NCI-H82 (cell line): Measurements from ENCODE around the gene TCP1.
"Not testable (repeated sequence)": the region's sequence is repeated elsewhere in the genome, so short reads cannot be mapped to it uniquely, and the experiment has no call there.

ENCODE experiments used
- DNase-seq: peaks from one replicate; lab custom pipeline; 2025; lab: John Stamatoyannopoulos, UW

TCP1 gene

DNA sequence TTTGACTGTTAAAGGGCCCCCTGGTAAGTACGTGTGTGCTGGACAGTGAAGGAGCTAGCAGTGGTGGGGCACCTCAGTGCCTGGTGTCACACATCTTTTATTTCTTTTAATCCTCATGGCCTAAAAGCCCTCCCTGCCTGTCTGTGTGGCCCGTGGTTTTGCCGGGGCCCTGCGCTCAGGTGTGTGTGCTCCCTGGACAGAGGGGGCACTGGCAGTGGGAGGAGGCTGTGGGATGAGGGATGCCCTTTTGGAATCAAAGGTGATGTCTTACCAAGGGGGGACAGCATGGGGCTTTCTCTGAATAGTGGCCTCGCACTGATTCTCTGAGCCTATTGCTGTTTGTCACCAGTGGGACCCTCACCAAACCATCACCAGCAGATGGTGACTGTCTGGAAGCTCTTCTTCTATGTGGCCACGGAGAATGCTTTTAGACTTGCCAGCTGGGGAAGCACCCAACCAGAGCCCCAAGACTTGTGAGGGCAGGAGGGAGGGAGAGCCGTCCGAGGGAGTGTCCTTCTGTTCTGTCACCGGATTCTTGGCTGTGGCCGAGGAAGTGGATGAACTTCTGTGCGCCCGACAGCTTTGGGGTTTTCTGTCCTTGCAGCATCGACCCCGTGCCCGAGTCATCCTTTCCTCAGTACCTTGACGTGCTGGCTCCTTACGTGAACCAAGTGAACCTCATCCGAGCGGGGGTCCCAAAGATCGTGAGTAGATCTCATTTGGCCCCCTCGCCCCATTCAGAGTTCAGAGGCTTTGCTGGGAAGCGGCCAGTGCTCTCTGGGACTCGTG is 28.7 kb upstream of the TCP1 start:
- DNase-seq: no peak

DNA sequence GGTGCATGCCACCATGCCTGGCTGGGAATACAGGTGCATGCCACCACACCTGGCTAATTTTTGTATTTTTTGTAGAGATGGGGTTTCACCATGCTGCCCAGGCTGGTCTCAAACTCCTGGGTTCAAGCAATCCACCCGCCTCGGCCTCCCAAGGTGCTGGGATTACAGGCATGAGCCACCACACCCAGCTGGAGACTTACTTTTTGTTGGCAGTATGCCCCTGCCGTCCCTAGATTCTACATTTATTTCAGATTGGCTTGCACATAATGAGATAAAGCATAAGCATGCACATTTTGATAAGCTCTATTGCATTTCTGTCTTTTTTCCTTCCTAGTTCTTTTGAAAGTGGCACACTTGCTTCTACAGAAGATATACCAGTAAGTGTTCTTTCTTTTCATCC is 27.4 kb upstream of the TCP1 start:
- DNase-seq: not testable (repeated sequence)

DNA sequence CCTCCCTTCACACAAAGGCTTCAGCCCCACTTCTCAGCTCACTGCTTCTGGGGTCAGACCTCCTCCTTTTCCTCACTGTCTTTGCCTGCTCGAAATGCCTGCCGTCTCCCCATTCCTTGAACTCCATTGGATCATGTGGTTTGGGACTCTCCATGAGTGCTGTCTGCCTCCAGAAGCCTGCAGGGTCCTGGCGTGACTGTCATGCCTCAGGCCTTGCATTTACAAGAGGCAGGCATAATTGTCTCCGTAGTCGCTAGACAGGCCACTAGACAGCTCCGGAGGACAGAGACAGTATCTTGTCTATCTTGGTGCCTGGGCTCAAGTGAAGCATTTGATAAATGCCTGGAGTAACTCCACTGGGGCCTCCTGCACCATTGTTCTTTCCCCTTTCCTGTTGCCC is 26.0 kb upstream of the TCP1 start:
- DNase-seq: no peak

DNA sequence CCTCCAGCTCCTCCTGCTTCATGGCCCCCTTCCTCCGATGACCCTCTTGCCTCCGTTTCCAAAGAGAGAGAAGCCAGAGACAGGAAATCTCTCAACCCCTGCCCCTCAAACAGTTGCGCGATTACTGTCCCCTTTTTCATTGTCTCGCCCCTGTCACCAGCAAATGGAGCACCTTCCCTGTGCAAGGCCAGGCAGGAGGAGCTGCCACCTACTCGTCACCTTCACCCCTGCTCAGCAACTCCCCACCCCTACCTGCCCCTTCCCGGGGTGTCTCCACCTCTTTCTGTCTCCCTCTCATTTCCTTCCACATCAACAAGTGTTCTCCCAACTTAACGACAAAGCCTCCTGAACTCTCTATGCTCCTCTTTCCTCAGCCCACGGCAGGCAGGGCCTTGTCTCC is 24.4 kb upstream of the TCP1 start:
- no peak for DNase-seq

DNA sequence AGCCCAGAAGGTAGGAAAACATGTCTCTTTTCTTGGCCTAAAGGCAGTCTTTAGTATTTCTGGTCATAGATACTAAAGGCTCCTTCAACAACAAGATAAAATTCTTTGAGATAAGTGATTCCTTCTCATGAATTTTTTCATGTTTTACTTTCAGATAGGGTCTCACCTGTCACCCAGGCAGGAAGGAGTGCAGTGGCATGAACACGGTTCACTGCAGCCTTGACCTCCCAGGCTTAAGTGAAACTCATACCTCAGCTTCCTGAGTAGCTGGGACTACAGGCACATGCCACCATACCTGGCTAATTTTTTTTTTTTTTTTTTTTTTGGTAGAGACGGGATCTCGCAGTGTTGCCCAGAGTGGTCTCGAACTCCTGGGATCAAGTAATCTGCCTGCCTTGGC is 19.7 kb upstream of the TCP1 start:
- no peak for DNase-seq

DNA sequence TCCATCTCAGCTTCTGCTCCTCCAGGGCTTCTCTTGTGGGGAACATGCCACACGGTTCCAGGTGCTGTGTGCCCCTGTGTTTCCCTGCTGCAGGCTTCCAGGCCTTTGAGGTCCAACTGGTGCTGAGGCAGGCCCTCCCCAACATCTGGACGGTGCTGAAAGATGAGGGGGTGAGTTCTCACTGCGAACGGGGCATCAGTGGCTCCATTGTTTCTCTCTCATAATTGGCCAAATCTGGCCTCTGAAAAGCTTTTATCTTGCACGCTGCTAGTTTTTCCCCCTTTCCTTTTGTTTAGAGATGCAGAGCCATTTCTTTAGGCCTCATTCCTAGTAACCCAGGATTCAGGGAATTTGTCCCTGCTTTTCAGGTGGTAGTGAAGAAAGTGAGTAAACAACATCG is 19.2 kb upstream of the TCP1 start:
- DNase-seq: no peak

DNA sequence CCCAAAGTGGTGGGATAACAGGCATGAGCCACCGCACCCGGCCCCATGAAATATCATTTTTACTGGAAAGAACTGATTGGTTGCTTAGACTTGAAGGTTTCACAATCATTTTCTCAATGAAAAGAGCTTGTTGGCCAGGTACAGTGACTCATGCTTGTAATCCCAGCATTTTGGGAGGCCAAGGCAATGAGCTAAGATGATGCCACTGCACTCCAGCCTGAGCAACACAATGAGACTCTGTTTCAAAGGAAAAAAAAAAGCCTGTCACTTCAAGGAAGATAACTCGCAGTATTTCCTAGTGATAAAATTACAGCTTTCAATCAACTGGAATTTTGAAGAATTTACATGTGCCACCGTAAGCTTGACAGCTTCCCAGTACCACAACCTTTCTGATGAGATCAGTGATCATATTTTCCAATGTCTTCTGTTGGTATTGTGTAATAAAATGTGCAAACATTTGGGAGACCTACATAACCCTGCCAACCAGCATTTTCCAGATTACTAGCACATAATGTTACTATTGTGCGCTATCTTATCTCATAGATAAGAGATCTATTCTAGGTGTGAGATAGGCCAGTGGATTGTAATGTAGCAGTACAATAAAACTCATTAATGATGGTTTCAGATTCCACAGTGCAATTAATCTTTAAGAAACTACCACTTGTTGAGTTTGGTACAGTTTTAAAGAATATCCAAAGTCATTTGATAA is 17.9 kb upstream of the TCP1 start:
- DNase-seq: no peak

DNA sequence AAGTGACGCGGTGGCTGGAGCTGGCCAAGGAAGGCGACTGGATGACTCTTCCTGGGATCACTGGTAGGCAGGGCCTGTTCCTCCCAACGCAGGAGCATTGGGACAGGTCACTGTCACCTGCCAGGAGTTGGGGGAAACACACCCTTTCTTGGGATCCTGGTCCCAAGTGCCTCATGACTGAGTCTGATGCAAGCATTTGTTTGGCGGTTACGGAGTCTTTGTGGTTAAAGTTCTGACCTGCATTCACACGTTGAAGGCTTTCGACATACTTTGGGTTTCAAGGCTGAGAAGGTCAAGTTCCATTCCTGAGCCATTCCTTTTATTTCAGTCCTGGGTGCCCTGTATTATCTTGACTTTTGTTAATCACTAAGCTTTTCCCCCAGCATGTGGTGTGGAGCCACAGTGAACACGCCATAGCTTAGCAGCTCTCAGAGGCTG is 16.6 kb upstream of the TCP1 start:
- no peak for DNase-seq

DNA sequence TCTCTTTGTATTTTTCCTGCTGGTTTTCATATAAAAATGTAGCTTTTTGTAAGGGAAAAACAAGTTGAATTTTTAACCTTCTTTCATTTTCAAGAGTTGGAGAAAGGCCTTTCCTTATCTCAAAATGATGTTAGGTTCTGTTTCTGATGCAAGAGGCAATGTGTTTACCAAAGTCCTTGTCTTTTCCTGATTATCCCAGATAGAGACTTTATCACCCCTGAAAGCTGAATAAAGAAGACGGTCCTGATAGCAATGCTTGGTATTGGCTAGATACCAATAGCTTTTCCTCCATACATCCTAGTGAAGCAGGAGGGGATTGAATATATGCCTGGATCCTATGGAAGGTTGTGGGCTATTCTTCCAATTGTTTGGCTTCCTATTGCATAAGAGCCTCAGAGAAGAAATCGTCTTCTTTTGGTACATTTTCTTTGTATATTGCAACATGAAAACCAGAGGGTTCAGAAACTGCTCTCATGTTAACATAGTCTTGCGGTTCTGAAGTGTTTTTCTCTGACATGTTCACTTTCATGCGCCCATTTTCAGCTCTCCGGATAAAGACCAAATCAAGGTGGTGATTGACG is 16.1 kb upstream of the TCP1 start:
- no peak for DNase-seq

DNA sequence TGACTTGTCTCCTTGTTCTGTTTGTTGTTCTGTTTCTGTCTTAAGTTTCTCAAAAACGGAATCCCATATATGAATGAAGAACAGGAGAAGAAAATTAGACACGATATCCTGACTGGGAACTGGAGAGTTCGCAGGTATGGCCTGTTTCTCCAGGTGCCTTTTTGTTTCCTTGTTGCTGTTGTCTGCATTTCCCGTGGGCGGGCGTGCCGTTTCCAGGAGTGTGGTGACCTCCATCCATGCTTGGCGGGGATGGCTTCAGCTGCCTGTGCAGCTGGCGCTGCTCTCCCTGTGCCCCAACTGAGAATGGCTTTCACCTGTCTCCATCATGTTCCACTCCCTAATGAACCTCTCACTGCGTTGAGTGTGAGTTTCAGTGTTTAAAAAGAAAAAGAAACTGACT is 15.1 kb upstream of the TCP1 start:
- DNase-seq: no peak

DNA sequence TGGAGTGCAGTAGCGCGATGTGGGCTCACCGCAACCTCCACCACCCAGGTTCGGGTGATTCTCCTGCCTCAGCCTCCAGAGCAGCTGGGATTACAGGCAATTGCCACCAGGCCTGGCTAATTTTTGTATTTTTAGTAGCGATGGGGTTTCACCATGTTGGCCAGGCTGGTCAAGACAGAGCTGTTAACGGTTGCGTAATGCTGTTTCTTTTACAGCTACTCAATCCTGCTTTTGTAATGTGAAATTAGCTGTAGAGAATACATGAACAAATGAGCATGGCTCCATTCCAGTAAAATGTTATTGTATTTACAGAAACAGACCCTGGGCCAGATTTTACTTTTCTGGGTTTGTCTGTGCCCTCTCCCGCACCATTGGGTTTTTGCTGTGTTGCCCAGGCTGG is 12.5 kb upstream of the TCP1 start:
- DNase-seq: no peak

DNA sequence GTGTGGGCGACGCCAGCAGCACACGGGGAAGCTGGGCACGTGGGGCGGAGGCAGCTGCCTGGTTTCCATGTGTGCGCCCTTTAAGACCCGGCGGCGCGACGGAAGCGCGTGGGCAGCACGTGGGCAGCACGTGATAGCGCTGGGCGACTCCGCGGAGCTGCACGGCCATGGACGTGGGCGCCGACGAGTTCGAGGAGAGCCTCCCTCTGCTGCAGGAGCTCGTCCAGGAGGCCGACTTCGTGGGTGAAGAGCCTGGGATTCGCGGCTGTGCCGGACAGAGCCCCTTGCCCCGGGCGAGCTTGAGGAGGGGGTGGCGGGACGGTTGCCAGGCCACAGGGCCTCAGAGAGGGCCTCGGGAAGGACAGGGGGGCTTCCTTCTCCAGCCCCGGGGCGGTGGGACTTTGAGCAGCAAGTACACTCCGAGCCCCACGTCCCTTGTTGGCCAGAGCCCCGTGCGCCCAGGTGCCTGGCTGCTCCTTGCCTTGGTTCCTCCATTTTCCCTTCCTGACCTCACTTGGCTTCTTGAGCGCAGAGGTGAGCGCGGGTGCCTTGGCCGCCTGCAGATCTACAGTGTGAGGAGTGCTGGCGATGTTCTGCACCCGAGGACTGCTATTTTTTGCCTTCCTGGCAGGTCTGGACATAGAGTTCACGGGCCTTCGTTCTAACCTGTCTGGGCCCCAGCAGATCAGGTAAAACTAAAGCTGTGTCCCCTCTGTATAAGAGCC is 10.9 kb upstream of the TCP1 start, which contains the start of gene PNLDC1:
PNLDC1 (plus strand) TSS at position 136 of the 725 bp plus-strand sequence; CDS start at position 168, 32 bp downstream.
- DNase-seq: no peak

DNA sequence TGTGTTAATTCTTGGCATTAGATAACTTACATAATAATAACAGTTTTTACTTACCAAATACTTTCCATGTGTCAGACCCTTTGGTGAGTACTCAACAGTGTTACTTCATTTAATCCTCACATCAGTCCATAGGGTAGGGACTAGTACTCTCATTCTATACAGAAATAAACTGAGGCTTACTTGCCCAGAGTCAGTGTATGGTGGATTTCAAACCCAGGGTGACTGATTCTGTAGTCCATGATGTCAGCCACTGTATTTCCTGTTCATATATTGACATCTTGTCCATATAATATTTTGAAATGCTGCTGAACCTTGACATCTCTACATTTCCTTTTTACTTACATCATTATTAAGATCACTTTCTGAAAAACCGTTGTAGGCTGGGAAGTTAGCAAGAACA is 8.2 kb upstream of the TCP1 start:
- DNase-seq: no peak

DNA sequence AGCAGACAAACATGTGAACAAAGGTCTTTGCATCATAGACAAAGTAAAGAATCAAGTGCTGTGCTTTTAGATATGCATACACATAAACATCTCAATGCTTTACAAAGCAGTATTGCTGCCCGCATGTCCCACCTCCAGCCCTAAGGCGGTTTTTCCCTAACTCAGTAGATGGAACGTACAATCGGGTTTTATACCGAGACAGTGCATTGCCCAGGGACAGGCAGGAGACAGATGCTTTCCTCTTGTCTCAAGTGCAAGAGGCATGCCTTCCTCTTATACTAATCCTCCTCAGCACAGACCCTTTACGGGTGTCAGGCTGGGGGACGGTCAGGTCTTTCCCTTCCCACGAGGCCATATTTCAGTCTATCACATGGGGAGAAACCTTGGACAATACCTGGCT is 5.6 kb upstream of the TCP1 start:
- peak; percentile 78 for DNase-seq

DNA sequence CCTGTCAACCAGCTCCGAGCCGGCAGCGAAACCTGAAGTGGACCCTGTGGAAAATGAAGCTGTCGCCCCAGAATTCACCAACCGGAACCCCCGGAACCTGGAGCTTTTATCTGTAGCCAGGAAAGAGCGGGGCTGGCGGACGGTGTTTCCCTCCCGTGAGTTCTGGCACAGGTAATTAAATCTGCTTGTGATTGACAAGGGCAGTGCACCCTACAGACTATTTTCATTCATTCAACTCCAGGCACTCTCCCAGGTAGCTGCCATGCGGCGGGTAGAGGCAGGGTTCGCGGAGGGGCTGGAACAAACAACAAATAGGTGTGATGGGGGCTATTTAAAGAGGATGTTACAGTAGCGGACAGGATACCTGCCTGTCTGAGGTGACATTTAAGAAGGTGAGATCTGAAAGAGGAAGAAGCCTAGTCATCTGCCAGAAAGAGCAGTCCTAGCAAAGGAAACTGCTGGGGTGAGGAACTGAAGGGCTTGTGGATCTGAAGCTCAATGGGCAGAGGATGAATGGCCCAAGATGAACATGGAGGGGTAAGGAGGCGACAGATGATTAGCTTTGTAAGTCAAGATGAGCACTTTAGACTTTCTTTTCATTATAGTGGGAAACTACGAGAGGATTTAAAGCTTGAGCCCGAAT is 1.7 kb upstream of the TCP1 start:
- peak; percentile 47 for DNase-seq

DNA sequence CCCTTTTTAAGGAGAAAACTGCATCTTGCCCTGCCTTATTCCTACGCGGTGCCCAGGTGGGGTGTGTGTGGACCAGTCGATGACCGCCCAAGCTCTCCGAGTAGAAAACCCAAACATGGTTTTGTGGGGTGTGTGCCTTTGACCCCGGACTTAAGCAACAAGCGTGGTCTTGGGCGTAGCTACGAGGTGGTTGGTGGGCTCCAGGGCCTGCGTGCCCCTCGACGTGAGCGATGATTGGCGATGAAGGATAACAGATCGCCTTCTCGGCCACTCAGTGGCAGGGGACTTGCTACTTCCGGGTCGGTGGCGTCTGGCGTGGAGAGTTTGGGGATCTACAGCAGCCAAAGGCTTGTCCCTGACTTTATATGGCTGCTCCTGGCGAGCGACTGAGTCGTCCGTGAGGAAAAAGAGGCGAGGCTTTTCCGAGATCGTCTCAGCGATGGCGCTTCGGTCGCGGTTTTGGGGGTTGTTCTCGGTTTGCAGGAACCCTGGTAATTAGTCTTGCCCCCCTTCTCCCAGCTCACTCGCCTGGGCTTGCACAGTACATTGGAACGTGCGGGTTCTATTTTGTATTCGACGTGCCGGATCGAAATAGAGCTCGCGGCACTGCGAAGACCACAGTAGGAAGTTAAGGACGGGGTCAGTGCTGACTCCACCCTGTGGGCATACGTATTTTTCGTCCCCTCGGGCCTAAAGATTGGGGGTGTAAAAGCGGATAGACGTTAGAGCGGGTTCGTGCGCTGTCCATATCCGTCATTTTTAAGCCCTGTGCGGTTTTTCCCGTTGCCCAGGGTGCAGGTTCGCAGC is 950 bp upstream of the TCP1 start, which contains the start of gene MRPL18:
MRPL18 (plus strand) TSS at position 319 of the 807 bp plus-strand sequence; CDS start at position 440, 121 bp downstream.
- peak; percentile 99 for DNase-seq

DNA sequence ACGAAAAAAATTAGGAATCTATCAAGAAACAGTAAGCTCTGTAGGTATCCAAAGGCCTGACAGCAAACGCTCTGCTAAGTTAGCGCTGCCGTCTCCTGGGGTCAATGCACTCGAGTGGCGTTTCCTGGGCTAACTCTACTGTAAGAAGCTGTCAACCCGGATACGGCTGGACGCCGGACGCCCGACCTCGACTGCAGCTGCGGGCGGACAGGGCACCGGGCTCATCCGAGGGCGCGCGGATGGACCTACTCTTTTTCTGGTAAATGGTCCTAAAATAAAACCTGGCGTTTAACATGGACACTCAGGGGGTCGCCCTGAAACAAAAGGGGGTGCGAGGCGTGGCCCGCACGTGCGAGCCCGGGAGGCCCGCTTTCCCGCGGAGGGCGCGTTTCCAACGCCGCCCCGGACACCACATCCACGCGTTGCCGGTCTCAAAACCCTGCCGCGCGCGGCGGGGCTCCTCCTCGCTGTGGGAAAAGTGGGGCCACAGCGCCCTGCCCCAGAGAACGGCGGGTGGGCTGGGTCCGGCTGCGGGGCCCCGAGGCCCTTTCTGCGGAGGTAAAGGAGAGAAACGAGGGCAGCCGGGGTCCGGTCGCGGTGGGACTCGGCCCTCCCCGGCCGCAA is 537 bp downstream of the TCP1 start:
- peak; percentile 46 for DNase-seq

DNA sequence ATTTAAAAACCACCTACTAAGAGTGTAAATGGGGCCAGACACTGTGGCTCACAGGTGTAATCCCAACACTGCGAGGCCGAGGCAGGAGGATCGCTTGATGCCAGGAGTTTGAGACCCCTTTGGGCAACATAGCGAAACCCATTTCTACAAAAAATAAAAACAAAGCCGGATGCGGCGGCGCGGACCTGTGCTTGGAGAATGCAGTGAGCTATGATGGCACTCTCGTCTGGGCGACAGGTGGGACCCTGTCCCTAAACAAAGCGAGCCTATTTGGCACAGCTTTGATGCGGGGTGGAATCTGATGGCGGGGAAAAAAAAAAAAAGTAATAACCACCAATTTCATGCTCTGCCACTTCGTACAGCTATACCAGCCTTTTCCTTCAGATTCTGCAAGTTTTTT is 1.1 kb downstream of the TCP1 start:
- no peak for DNase-seq

DNA sequence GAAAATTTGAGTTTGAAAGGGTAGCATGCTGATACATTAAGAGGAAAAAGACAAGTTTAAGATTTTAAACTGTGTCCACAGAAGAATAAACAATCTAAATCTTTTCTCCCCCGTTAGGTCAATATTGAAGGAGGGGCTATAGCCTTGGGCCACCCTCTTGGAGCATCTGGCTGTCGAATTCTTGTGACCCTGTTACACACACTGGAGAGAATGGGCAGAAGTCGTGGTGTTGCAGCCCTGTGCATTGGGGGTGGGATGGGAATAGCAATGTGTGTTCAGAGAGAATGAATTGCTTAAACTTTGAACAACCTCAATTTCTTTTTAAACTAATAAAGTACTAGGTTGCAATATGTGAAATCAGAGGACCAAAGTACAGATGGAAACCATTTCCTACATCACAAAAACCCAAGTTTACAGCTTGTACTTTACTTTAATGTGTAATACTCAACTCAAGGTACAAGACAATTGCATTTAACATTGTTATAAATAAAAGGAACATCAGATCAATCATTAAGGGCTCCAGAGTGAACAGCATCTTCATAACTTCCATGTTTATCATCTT is 10.8 kb downstream of the TCP1 start:
- peak; percentile 26 for DNase-seq

DNA sequence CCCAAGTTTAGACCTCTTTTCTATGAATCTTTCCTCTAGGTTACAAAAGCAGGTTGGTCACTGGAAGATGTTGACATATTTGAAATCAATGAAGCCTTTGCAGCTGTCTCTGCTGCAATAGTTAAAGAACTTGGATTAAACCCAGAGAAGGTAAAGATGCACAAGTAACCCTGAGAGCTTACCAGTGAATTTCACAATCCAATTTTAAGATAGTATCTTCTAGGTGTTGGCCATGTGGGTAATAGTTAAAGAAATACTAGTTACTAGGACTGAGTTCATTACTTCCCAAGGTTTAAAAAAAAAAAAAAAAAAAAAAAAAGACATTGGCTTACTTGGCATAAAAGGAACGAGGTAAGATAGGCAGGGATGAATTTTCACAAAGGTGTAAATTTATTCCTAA is 11.3 kb downstream of the TCP1 start:
- DNase-seq: no peak
